H1 (cell line): ENCODE data around the gene PHOSPHO1. TPM values are rescaled to one million over a fixed set of nuclear protein-coding genes. Genes with fewer than 3 reads are reported as not detected.
"Not testable (repeated sequence)": the region's sequence is repeated elsewhere in the genome, so short reads cannot be mapped to it uniquely, and the experiment has no call there.

Experiments
- CTCF ChIA-PET: fragments of 300-600 bp; sonication (Branson Sonifier 250); formaldehyde crosslinking; loops from one replicate; lab custom pipeline; 2021; ENCODE audit not compliant: partially characterized antibody; lab: Charles Lee
- POLR2A ChIA-PET: fragments of 300-600 bp; sonication (Branson Sonifier 250); formaldehyde crosslinking; loops from one replicate; lab custom pipeline; 2021; ENCODE audit warnings: inconsistent platforms; ENCODE audit not compliant: partially characterized antibody; lab: Charles Lee
- DNase-seq, 2 experiments: peaks; one replicate each; pipeline versions ENCODE4 v3.0.0 to v3.0.0-alpha.2; 2010 to 2022; ENCODE audit warnings: low spot score in 2 of 2, low read depth in 1 of 2, mixed read lengths in 1 of 2
- FAIRE-seq: peaks from 2 replicates; lab custom pipeline; 2011; peaks lifted over from hg19 to GRCh38; lab: Jason Lieb, UNC
- H2AFZ ChIP-seq: 2 replicates; pipeline ENCODE4 v1.8.1; 2012; ENCODE audit warnings: low read length, inconsistent platforms
- H2AK5ac ChIP-seq: 2 replicates; pipeline ENCODE4 v1.6.1; 2013; ENCODE audit warnings: low read depth, low read length
- H2BK120ac ChIP-seq: replicated peaks from 2 replicates; pipeline ENCODE3; 2013; ENCODE audit warnings: low read depth, low read length, inconsistent platforms
- H2BK12ac ChIP-seq: 2 replicates; pipeline ENCODE4 v1.6.1; 2013; ENCODE audit warnings: low read depth, low read length
- H2BK15ac ChIP-seq: 2 replicates; pipeline ENCODE4 v1.6.1; 2013; ENCODE audit warnings: low read length
- H2BK20ac ChIP-seq: 2 replicates; pipeline ENCODE4 v1.6.1; 2013; ENCODE audit warnings: low read length
- H2BK5ac ChIP-seq: 2 replicates; pipeline ENCODE4 v1.6.1; 2013; ENCODE audit warnings: low read depth, low read length
- H3K14ac ChIP-seq: 2 replicates; pipeline ENCODE4 v1.6.1; 2013; ENCODE audit warnings: inconsistent platforms; ENCODE audit not compliant: insufficient read length
- H3K18ac ChIP-seq: 2 replicates; pipeline ENCODE4 v1.6.1; 2013; ENCODE audit warnings: low read length; ENCODE audit errors: extremely low read depth
- H3K23ac ChIP-seq: 2 replicates; pipeline ENCODE4 v1.6.1; 2013; ENCODE audit warnings: inconsistent platforms; ENCODE audit not compliant: insufficient read length
- H3K23me2 ChIP-seq: 2 replicates; pipeline ENCODE4 v1.6.1; 2013; ENCODE audit warnings: low read depth, low read length
- H3K27ac ChIP-seq: 2 replicates; pipeline ENCODE4 v1.6.1; 2011; ENCODE audit warnings: low read depth, low read length, inconsistent platforms
- H3K27me3 ChIP-seq, 4 experiments: replicated peaks in 1 of 4; 1 replicate in 1 of 4; 2 replicates in 3 of 4; pipeline versions ENCODE4 v1.6.1 to v1.8.1; 2011 to 2013; ENCODE audit warnings: low read length in 3 of 4, mild to moderate bottlenecking in 3 of 4, inconsistent platforms in 2 of 4, mixed read lengths in 2 of 4, moderate library complexity in 1 of 4; ENCODE audit not compliant: control insufficient read depth in 3 of 4, insufficient read depth in 3 of 4; ENCODE audit errors: extremely low read depth in 1 of 4
- H3K36me3 ChIP-seq, 4 experiments: 2 replicates each; pipeline versions ENCODE4 v1.6.1 to v1.8.1; 2011 to 2013; ENCODE audit warnings: mild to moderate bottlenecking in 4 of 4, low read length in 3 of 4, moderate library complexity in 2 of 4, control low read depth in 1 of 4, inconsistent platforms in 1 of 4; ENCODE audit not compliant: insufficient read depth in 4 of 4, control insufficient read depth in 2 of 4
- H3K4ac ChIP-seq: replicated peaks from 2 replicates; pipeline ENCODE3; 2013; ENCODE audit warnings: low read length, low read depth, mixed read lengths, inconsistent platforms; ENCODE audit not compliant: insufficient read length
- H3K4me1 ChIP-seq, 4 experiments: replicated peaks in 1 of 4; 1 replicate in 1 of 4; 2 replicates in 3 of 4; pipeline versions ENCODE4 v1.6.1 to v1.8.1; 2011 to 2013; ENCODE audit warnings: low read length in 3 of 4, inconsistent platforms in 2 of 4, mixed read lengths in 1 of 4; ENCODE audit not compliant: insufficient read depth in 4 of 4, control insufficient read depth in 3 of 4
- H3K4me2 ChIP-seq, 2 experiments: 2 replicates each; pipeline versions ENCODE4 v1.6.1 to v1.8.1; 2011 to 2013; ENCODE audit warnings: low read depth in 2 of 2, low read length in 2 of 2, control low read depth in 1 of 2, inconsistent platforms in 1 of 2, mild to moderate bottlenecking in 1 of 2; ENCODE audit not compliant: insufficient read depth in 1 of 2
- H3K4me3 ChIP-seq, 4 experiments: fragments of 200-600, 300-600 bp in 1 of 4; sonication (generic), shearing (Covaris generic), sonication (Bioruptor Twin) in 1 of 4; 2 replicates each; pipeline versions ENCODE4 v1.5.1 to v1.8.1; 2011 to 2016; ENCODE audit warnings: low read length in 4 of 4, low read depth in 3 of 4, control low read depth in 2 of 4, inconsistent platforms in 2 of 4, mild to moderate bottlenecking in 2 of 4, mixed read lengths in 1 of 4, moderate library complexity in 1 of 4; ENCODE audit not compliant: insufficient read depth in 2 of 4; ENCODE audit errors: extremely low read depth in 1 of 4
- H3K56ac ChIP-seq: replicated peaks from 2 replicates; pipeline ENCODE3; 2013; ENCODE audit warnings: low read depth, mild to moderate bottlenecking, mixed read lengths, low read length, inconsistent platforms; ENCODE audit not compliant: insufficient read length
- H3K79me1 ChIP-seq: 2 replicates; pipeline ENCODE4 v1.6.1; 2013; ENCODE audit warnings: low read depth, low read length, control low read depth
- H3K79me2 ChIP-seq, 2 experiments: 2 replicates each; pipeline versions ENCODE4 v1.6.1 to v1.8.1; 2012 to 2013; ENCODE audit warnings: low read length in 2 of 2, mild to moderate bottlenecking in 2 of 2, inconsistent platforms in 1 of 2; ENCODE audit not compliant: insufficient read depth in 2 of 2, control insufficient read depth in 1 of 2
- H3K9ac ChIP-seq, 4 experiments: replicated peaks in 1 of 4; 1 replicate in 1 of 4; 2 replicates in 3 of 4; pipeline versions ENCODE4 v1.6.1 to v1.8.1; 2011 to 2013; ENCODE audit warnings: low read depth in 3 of 4, low read length in 3 of 4, control low read depth in 2 of 4, mild to moderate bottlenecking in 2 of 4, moderate library complexity in 2 of 4, inconsistent platforms in 1 of 4; ENCODE audit errors: extremely low read depth in 1 of 4
- H3K9me3 ChIP-seq, 2 experiments: 2 replicates each; pipeline versions ENCODE4 v1.6.1 to v1.8.1; 2012 to 2013; ENCODE audit warnings: mild to moderate bottlenecking in 2 of 2, moderate library complexity in 2 of 2, control low read depth in 1 of 2, inconsistent platforms in 1 of 2, low read depth in 1 of 2, low read length in 1 of 2, mixed read lengths in 1 of 2; ENCODE audit not compliant: insufficient read depth in 2 of 2
- H4K20me1 ChIP-seq, 2 experiments: replicated peaks in 1 of 2; 2 replicates each; pipeline versions ENCODE3 to v1.8.1; 2011 to 2013; ENCODE audit warnings: inconsistent platforms in 2 of 2, low read length in 2 of 2, mild to moderate bottlenecking in 1 of 2; ENCODE audit not compliant: insufficient read depth in 2 of 2, control insufficient read depth in 1 of 2
- H4K5ac ChIP-seq: 2 replicates; pipeline ENCODE4 v1.6.1; 2013; ENCODE audit warnings: low read length, low read depth, mixed read lengths, inconsistent platforms; ENCODE audit not compliant: insufficient read length
- H4K8ac ChIP-seq: 2 replicates; pipeline ENCODE4 v1.8.0; 2013; ENCODE audit warnings: mild to moderate bottlenecking, moderate library complexity, low read length, inconsistent platforms; ENCODE audit not compliant: insufficient read depth; ENCODE audit errors: extremely low read depth
- H4K91ac ChIP-seq: replicated peaks from 2 replicates; pipeline ENCODE3; 2013; ENCODE audit warnings: low read length, mixed read lengths, inconsistent platforms; ENCODE audit not compliant: insufficient read length
- polyA plus RNA-seq, 7 experiments: library from polyadenylated mRNA; depleted of rRNA in 3 of 7; stranded (reverse) in 5 of 7; unstranded in 2 of 7; fragments of >200 nt in 5 of 7; fragments of 200-250 nt in 2 of 7; gene quantifications; 1 replicate in 5 of 7; 2 replicates in 1 of 7; 4 replicates in 1 of 7; pipeline versions ENCODE4 v1.2.1 to v1.2.3, GENCODE V29; 2011 to 2013; ENCODE audit warnings: missing spikeins in 2 of 7, mixed read lengths in 2 of 7
- total RNA-seq: library from RNA; stranded (reverse); fragmentation: NEBNext Ultra II Directional; extraction: Animal tissue kit (Norgen Biotek cat#: 25700); gene quantifications from 2 replicates; pipeline ENCODE4 v1.2.1, GENCODE V29; 2021

PHOSPHO1 gene
- total and polyA plus RNA-seq, 2 of the 8 experiments (the other 6 are each of a cell fraction or from before 2014, with no cell fraction given) = 0.34 to 0.45 TPM

DNA sequence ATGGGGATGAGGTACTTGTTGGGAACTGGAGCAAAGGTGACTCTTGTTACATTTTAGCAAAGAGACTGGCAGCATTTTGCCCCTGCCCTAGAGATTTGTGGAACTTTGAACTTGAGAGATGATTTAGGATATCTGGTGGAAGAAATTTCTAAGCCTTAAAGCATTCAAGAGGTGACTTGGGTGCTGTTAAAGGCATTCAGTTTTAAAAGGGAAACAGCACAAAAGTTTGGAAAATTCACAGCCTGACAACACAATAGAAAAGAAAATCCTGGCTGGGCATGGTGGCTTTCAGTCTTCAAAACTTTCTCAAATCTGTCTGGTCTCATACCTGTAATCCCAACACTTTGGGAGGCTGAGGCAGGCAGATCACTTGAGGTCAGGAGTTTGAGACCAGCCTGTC is 46.1 kb downstream of the PHOSPHO1 start:
- H2AFZ ChIP-seq, H3K14ac ChIP-seq, H4K5ac ChIP-seq, H2BK15ac ChIP-seq, H3K4me1 ChIP-seq, H3K4me3 ChIP-seq, DNase-seq, H3K56ac ChIP-seq, H3K9me3 ChIP-seq, H3K79me2 ChIP-seq, H3K4ac ChIP-seq, H4K8ac ChIP-seq, H3K36me3 ChIP-seq, H2AK5ac ChIP-seq, H2BK120ac ChIP-seq, H2BK5ac ChIP-seq, H3K9ac ChIP-seq, H3K27ac ChIP-seq, H4K20me1 ChIP-seq, H4K91ac ChIP-seq, H2BK20ac ChIP-seq, H2BK12ac ChIP-seq, H3K23me2 ChIP-seq, H3K27me3 ChIP-seq, H3K23ac ChIP-seq, FAIRE-seq, H3K18ac ChIP-seq, H3K4me2 ChIP-seq, H3K79me1 ChIP-seq: not testable (repeated sequence)
- ChIA-PET POLR2A (interaction anchor here (1.2 to 2.9 kb wide), 2 partner anchors 8 to 269 kb away, joined by 3 to 8 read pairs; no protein-coding TSS in a partner anchor), CTCF (interaction anchor here (0.8 kb wide), 1 partner anchor 35 kb away, joined by 3 read pairs; no protein-coding TSS in a partner anchor)
